Activated gamma-delta T cell treated with Interleukin-2 at 50 U/mL for 16 hours (primary cell): ENCODE results near the gene ASTN2.

Experiments used
- DNase-seq: peaks from one replicate; pipeline ENCODE4 v3.0.0-alpha.2; 2020

Gene ASTN2

GRCh38 chr9:117156771-117157535 is 257.9 kb downstream of the ASTN2 start:
- no peak for DNase-seq

GRCh38 chr9:117156144-117156688 is 258.6 kb downstream of the ASTN2 start:
- no peak for DNase-seq

GRCh38 chr9:117153021-117153420 is 261.8 kb downstream of the ASTN2 start:
- no peak for DNase-seq

- no peak for DNase-seq
Measured at GRCh38 chr9:117151716-117152115, 263.1 kb downstream of the ASTN2 start.

GRCh38 chr9:117149996-117150395 is 264.9 kb downstream of the ASTN2 start:
- no peak for DNase-seq

GRCh38 chr9:117145811-117146490 is 268.9 kb downstream of the ASTN2 start:
- no peak for DNase-seq

GRCh38 chr9:117145081-117145480 is 269.8 kb downstream of the ASTN2 start:
- no peak for DNase-seq

- DNase-seq, result no peak
Measured at GRCh38 chr9:117138231-117138630, 276.6 kb downstream of the ASTN2 start.

GRCh38 chr9:117136461-117136860 is 278.4 kb downstream of the ASTN2 start:
- no peak for DNase-seq

GRCh38 chr9:117135501-117136098 is 279.3 kb downstream of the ASTN2 start:
- no peak for DNase-seq

GRCh38 chr9:117134826-117135500 is 279.9 kb downstream of the ASTN2 start:
- DNase-seq, result no peak

- no peak for DNase-seq
Measured at GRCh38 chr9:117126871-117127270, 288.0 kb downstream of the ASTN2 start.

- no peak for DNase-seq
Measured at GRCh38 chr9:117125531-117125930, 289.3 kb downstream of the ASTN2 start.

- no peak for DNase-seq
Measured at GRCh38 chr9:117123729-117124128, 291.1 kb downstream of the ASTN2 start.

- no peak for DNase-seq
Measured at GRCh38 chr9:117122953-117123352, 291.9 kb downstream of the ASTN2 start.

GRCh38 chr9:117122102-117122501 is 292.8 kb downstream of the ASTN2 start:
- DNase-seq, result no peak

- no peak for DNase-seq
Measured at GRCh38 chr9:117121316-117121715, 293.5 kb downstream of the ASTN2 start.

GRCh38 chr9:117120061-117120460 is 294.8 kb downstream of the ASTN2 start:
- no peak for DNase-seq

GRCh38 chr9:117116084-117116483 is 298.8 kb downstream of the ASTN2 start:
- DNase-seq, result no peak

- no peak for DNase-seq
Measured at GRCh38 chr9:117114768-117115167, 300.1 kb downstream of the ASTN2 start.

GRCh38 chr9:117104716-117105495 is 310.0 kb downstream of the ASTN2 start:
- no peak for DNase-seq

- DNase-seq, result no peak
Measured at GRCh38 chr9:117104206-117104605, 310.7 kb downstream of the ASTN2 start.
